Panc1 (cell line): ENCODE results near the gene SLFN12L. TPM values are rescaled to one million over a fixed set of nuclear protein-coding genes. Genes with fewer than 3 reads are reported as not detected.
A peak's percentile ranks its signal among the peaks of the same experiment; 100 is the strongest.

ENCODE experiments used
- ATAC-seq: fragments of 200-7000 bp; cut with Tn5 transposase; 2 replicates; pipeline ENCODE4 v1.9.1; 2020; ENCODE audit warnings: mild to moderate bottlenecking, moderate library complexity
- BruUV-seq: library from RNA; stranded (reverse); fragments of 400-500 nt; replicated peaks from 2 replicates; lab custom pipeline; 2021; lab: Mats Ljungman, UMichigan
- CTCF ChIA-PET: fragments of 300-600 bp; sonication (Branson Sonifier 250); formaldehyde crosslinking; loops from one replicate; lab custom pipeline; 2022; ENCODE audit warnings: antibody characterized with exemption; lab: Charles Lee
- POLR2A ChIA-PET: fragments of 300-600 bp; sonication (Branson Sonifier 250); formaldehyde crosslinking; loops from one replicate; lab custom pipeline; 2022; ENCODE audit warnings: antibody characterized with exemption; lab: Charles Lee
- DNase-seq: peaks from one replicate; pipeline ENCODE4 v3.0.0-alpha.2; 2010; ENCODE audit warnings: low read depth, low spot score
- H3K27ac ChIP-seq: 2 replicates; pipeline ENCODE4 v1.5.1; 2011; ENCODE audit warnings: mild to moderate bottlenecking, low read length, inconsistent platforms
- H3K27me3 ChIP-seq: fragments of 200-500 bp; sonication (Bioruptor generic); 2 replicates; pipeline ENCODE4 v1.6.0; 2014; ENCODE audit warnings: low read length, inconsistent platforms; ENCODE audit not compliant: control insufficient read depth, insufficient read depth
- H3K36me3 ChIP-seq: fragments of 200-500 bp; sonication (Bioruptor generic); 2 replicates; pipeline ENCODE4 v1.5.1; 2014; ENCODE audit warnings: inconsistent platforms, mild to moderate bottlenecking, low read length, moderate library complexity; ENCODE audit not compliant: control insufficient read depth, insufficient read depth
- H3K4me1 ChIP-seq: 2 replicates; pipeline ENCODE4 v1.5.1; 2011; ENCODE audit warnings: inconsistent platforms, mild to moderate bottlenecking, low read length, moderate library complexity; ENCODE audit not compliant: control insufficient read depth, insufficient read depth
- H3K4me3 ChIP-seq, 2 experiments: 2 replicates each; pipeline ENCODE4 v1.5.1; 2011 to 2012; ENCODE audit warnings: low read depth in 2 of 2, low read length in 2 of 2, mild to moderate bottlenecking in 2 of 2, inconsistent platforms in 1 of 2, moderate library complexity in 1 of 2
- H3K9me3 ChIP-seq: fragments of 200-500 bp; sonication (Bioruptor generic); 2 replicates; pipeline ENCODE4 v1.5.1; 2014; ENCODE audit warnings: low read depth, mild to moderate bottlenecking, inconsistent platforms, low read length, moderate library complexity; ENCODE audit not compliant: control insufficient read depth, insufficient read depth
- POLR2AphosphoS5 ChIP-seq: IDR thresholded peaks from 2 replicates; pipeline ENCODE4 v1.6.1; 2012; ENCODE audit warnings: mild to moderate bottlenecking, low read depth, low read length, moderate library complexity
- SIN3A ChIP-seq: IDR thresholded peaks from 2 replicates; pipeline ENCODE4 v1.6.1; 2012; ENCODE audit warnings: low read depth, mild to moderate bottlenecking, low read length, moderate library complexity, borderline replicate concordance; ENCODE audit not compliant: insufficient read depth
- TCF7L2 ChIP-seq: IDR thresholded peaks from 2 replicates; pipeline ENCODE4 v1.6.1; 2011; ENCODE audit warnings: mild to moderate bottlenecking, low read depth, low read length, inconsistent platforms
- in situ Hi-C: cut with HindIII; loops from 2 replicates; pipeline ENCODE4 v1.10.0; 2016; ENCODE audit warnings: low sequenced_read_pairs, low pct_unique_long_range_greater_than_20kb
- intact Hi-C: fragments of 100-400 bp; cut with micrococcal nuclease; formaldehyde crosslinking; loops from one replicate; pipeline ENCODE4 v1.10.0; 2022; ENCODE audit not compliant: unreplicated experiment
- total RNA-seq: library from RNA; stranded (reverse); gene quantifications from one replicate; pipeline ENCODE4 v1.2.1, GENCODE V29; 2021; ENCODE audit not compliant: unreplicated experiment
- TF ChIP-seq, protein P1 (sequence below), 2 experiments: IDR thresholded peaks; 2 replicates each; pipeline ENCODE4 v1.6.1; 2011 to 2012; ENCODE audit warnings: low read depth in 2 of 2, control low read depth in 1 of 2, low read length in 1 of 2, mild to moderate bottlenecking in 1 of 2, moderate library complexity in 1 of 2; ENCODE audit not compliant: insufficient read depth in 1 of 2
- TF ChIP-seq, protein P2 (sequence below): fragments of 450-650 bp; IDR thresholded peaks from 2 replicates; pipeline ENCODE4 v1.5.1; 2017; ENCODE audit warnings: mild to moderate bottlenecking

SLFN12L gene
- total RNA-seq, 1 experiment from 2014 or later: 0.33 TPM

DNA sequence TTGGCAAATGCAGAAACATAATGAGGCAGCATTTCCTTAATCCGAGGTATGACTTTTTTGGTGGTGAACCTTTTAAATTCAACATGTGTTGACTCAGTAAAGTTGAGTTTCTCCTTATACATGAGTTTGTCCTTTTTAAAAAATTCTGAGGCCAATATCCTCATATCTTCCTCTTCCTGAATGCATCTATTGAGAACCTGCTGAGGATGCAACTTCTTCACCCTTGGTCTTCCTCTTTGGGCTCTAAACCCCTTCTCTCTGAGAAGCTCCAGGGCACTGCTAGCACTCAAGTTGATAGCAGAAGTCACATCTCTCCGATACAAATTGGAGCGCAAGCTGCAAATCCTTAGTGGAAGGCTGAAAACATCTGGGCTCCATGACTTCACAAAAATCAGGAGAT is 19.9 kb upstream of the SLFN12L start:
- no peaks in the 10 kb centered on the region for H3K36me3 ChIP-seq
- intact Hi-C loops: loop anchor here (5.0 kb wide), 1 partner anchor 190 kb away; no protein-coding TSS in a partner anchor
- H3K4me1 ChIP-seq: no peaks in the 10 kb centered on the region
- in situ Hi-C loops: no loop called here
- ATAC-seq (no peak), DNase-seq (no peak)
- no peaks in the 10 kb centered on the region for H3K9me3 ChIP-seq
- POLR2A ChIA-PET: interaction anchor here (0.6 kb wide), 1 partner anchor 12 kb away, joined by 4 read pairs; no protein-coding TSS in a partner anchor
- TF ChIP-seq, protein P1, sequence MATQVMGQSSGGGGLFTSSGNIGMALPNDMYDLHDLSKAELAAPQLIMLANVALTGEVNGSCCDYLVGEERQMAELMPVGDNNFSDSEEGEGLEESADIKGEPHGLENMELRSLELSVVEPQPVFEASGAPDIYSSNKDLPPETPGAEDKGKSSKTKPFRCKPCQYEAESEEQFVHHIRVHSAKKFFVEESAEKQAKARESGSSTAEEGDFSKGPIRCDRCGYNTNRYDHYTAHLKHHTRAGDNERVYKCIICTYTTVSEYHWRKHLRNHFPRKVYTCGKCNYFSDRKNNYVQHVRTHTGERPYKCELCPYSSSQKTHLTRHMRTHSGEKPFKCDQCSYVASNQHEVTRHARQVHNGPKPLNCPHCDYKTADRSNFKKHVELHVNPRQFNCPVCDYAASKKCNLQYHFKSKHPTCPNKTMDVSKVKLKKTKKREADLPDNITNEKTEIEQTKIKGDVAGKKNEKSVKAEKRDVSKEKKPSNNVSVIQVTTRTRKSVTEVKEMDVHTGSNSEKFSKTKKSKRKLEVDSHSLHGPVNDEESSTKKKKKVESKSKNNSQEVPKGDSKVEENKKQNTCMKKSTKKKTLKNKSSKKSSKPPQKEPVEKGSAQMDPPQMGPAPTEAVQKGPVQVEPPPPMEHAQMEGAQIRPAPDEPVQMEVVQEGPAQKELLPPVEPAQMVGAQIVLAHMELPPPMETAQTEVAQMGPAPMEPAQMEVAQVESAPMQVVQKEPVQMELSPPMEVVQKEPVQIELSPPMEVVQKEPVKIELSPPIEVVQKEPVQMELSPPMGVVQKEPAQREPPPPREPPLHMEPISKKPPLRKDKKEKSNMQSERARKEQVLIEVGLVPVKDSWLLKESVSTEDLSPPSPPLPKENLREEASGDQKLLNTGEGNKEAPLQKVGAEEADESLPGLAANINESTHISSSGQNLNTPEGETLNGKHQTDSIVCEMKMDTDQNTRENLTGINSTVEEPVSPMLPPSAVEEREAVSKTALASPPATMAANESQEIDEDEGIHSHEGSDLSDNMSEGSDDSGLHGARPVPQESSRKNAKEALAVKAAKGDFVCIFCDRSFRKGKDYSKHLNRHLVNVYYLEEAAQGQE (IDR thresholded peaks at IDR 0.05; ENCODE audit: insufficient read depth in 1 of 2, low read depth in 2 of 2, low read length in 1 of 2): no peak
- CTCF ChIA-PET: no interaction called here
- H3K4me3 ChIP-seq: no peak overlapping the region
- no peak overlapping the region for H3K27ac ChIP-seq
- BruUV-seq: no TSS peak
- no peaks in the 10 kb centered on the region for H3K27me3 ChIP-seq

DNA sequence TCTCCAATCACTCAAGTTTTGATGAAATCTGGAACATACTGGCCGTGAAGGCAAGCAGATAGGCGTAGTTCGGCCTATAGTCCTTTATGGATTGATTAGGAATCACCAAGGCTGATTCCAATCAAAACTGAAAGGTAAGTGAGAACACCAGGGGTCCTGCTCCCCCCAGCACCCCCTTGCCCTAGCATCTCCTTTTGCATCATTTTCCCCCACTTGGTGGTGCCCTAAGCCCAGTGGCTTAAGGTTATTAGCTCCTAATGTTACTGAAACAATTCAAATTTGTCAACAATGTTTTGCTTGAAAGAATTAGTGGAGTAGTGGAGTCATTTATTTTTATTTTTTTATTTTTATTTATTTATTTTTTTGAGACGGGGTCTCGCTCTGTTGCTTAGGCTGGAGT is 18.2 kb upstream of the SLFN12L start:
- H3K27ac ChIP-seq: no peak overlapping the region
- no peaks in the 10 kb centered on the region for H3K4me1 ChIP-seq
- H3K27me3 ChIP-seq: peaks cover 4% of the 10 kb centered on the region; the same call in 1 of the 2 replicates
- BruUV-seq: no TSS peak
- DNase-seq (no peak), ATAC-seq (0 out of 2 replicates have a peak, but pooled peaks have one; percentile 61)
- intact Hi-C loops: loop anchor here (5.0 kb wide), 1 partner anchor 192 kb away; no protein-coding TSS in a partner anchor
- ChIA-PET POLR2A (no interaction called here), CTCF (interaction anchor here (0.6 to 2.1 kb wide), 7 partner anchors 22 to 192 kb away, joined by 3 to 6 read pairs (median 3); partner anchors contain the start of gene PEX12)
- TF ChIP-seq TCF7L2 (no peak), SIN3A (no peak), POLR2AphosphoS5 (no peak)
- TF ChIP-seq, protein P1 (IDR thresholded peaks at IDR 0.05; ENCODE audit: insufficient read depth in 1 of 2, low read depth in 2 of 2, low read length in 1 of 2): no peak
- TF ChIP-seq, protein P2, sequence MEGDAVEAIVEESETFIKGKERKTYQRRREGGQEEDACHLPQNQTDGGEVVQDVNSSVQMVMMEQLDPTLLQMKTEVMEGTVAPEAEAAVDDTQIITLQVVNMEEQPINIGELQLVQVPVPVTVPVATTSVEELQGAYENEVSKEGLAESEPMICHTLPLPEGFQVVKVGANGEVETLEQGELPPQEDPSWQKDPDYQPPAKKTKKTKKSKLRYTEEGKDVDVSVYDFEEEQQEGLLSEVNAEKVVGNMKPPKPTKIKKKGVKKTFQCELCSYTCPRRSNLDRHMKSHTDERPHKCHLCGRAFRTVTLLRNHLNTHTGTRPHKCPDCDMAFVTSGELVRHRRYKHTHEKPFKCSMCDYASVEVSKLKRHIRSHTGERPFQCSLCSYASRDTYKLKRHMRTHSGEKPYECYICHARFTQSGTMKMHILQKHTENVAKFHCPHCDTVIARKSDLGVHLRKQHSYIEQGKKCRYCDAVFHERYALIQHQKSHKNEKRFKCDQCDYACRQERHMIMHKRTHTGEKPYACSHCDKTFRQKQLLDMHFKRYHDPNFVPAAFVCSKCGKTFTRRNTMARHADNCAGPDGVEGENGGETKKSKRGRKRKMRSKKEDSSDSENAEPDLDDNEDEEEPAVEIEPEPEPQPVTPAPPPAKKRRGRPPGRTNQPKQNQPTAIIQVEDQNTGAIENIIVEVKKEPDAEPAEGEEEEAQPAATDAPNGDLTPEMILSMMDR: peak; percentile 69
- H3K4me3 ChIP-seq: no peak overlapping the region
- no peaks in the 10 kb centered on the region for H3K9me3 ChIP-seq
- H3K36me3 ChIP-seq: no peaks in the 10 kb centered on the region
- in situ Hi-C loops: no loop called here
